Mammary microvascular endothelial cell (primary cell): ENCODE results near the gene CA5B. TPM values are rescaled to one million over a fixed set of nuclear protein-coding genes. Genes with fewer than 3 reads are reported as not detected.

Experiments
- total RNA-seq: library from RNA; depleted of rRNA; stranded (reverse); fragments of >200 nt; gene quantifications from 2 replicates; pipeline ENCODE4 v1.2.3, GENCODE V29; 2015

Gene CA5B, protein sequence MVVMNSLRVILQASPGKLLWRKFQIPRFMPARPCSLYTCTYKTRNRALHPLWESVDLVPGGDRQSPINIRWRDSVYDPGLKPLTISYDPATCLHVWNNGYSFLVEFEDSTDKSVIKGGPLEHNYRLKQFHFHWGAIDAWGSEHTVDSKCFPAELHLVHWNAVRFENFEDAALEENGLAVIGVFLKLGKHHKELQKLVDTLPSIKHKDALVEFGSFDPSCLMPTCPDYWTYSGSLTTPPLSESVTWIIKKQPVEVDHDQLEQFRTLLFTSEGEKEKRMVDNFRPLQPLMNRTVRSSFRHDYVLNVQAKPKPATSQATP
- 3.3 and 3.7 TPM in 2 replicates for total RNA-seq

DNA sequence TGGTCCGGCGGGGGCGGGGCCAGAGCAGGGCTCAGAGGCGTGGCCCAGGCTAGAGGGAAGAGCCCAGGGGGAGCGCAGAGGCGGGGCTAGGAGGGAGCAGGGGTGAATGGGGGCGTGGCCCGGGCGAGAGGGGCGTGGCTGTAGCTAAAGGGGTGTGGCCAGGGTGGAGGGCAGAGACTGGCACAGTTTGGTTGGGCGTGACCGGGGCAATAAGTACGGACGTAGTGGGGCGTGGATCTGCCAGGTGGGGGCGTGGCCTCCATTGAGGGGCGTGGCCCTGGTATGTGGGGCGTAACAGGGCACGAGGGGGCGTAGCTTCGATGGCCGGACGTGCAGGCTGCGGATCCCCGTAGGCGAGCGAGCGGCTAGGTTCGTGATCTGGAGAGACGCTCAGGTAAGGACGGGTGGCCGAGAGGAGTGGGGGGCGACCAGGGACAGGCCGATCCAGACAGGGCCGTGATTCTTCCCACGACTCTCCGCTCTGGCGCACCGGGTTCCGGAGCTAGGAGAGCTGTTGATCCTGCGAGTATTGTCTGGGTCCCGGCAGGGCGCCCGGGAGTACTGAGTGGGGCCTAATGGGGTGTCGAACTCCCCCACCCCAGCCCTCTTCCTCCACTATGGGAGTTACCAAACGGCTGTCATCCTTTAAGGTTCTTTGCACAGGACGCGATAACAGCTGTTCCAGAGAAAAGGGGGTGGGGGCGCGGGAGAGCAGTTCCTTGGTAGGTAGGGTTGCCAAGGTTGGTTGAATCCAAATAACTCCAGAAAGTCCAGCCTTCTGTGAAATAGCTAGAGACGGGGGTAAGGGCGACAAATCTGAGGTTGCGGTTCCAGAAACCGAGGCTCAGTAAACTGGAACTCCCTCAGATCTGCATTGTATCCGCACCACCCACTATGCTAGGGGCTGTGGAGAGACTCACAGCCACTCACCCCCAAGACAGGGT is at the start of gene CA5B:
TSS of gene CA5B (plus strand) at position 312 of the 944 bp plus-strand sequence. CDS start 11,754 bp downstream, outside the sequence.

DNA sequence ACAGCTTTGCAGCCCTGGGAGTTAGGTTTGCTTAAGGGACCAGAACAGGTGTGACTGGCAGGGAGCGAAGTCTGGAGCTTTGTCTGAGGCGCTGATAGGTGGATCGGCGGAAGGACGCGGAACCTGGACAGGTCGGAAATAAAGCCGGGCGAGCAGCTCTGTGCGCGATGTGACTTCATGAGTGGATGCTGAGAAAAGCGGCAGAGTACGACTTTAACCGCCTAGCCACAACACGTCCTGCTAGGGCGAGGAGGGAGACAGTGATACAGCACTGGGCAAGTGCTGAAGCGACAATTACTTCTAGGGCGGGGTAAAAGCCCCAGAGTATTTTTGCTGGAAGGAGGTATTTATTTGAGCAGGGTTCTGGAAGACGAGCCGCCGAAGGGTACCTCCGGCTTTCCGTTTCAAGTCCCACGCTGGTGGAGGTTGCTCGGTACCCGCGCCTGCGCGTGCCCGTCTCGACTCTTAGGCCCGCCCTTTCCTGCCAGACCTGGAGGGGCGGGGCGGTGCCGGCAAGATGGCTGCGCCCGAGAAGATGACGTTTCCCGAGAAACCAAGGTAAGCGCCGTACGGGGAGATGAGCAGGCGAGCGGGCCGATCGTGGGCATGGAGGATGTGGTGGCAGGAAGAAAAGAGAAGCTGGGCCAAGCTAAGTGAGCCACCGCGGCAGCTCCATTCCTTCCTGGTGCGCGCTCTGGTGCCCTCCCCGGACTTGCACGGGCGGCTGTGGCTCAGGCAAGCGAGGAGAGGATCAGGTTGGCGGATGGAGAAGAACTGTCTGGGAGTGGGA is 52.1 kb downstream of the CA5B start, which contains the start of gene ZRSR2:
TSS of gene ZRSR2 (plus strand) at position 506 of the 790 bp plus-strand sequence. CDS start at position 518, 12 bp downstream.

Other genes with a start within 250 kb of the CA5B start
- gene PIR, start 244.9 kb upstream of the CA5B start, total RNA-seq: 53.2 and 53.5 TPM in 2 replicates
- 13.5 and 14.0 TPM in 2 replicates for gene BMX, start 237.5 kb upstream of the CA5B start, total RNA-seq
- not detected in 2 replicates for gene ACE2, start 137.3 kb upstream of the CA5B start, total RNA-seq
- 0.07 and 0.10 TPM in 2 replicates for gene CLTRN, start 73.5 kb upstream of the CA5B start, total RNA-seq
- 4.7 and 4.9 TPM in 2 replicates for gene ZRSR2, start 52.2 kb downstream of the CA5B start, total RNA-seq
- gene AP1S2, start 116.5 kb downstream of the CA5B start, total RNA-seq: 93.1 and 102 TPM in 2 replicates